GM21619 (cell line): ENCODE data around the gene HNRNPCL1.
"Not testable (repeated sequence)": the region's sequence is repeated elsewhere in the genome, so short reads cannot be mapped to it uniquely, and the experiment has no call there.

Source experiments
- ATAC-seq: cut with Tn5 transposase; IDR thresholded peaks from one replicate; pipeline ENCODE4 v1.9.1; 2021; ENCODE audit not compliant: unreplicated experiment

Gene HNRNPCL1

GRCh38 chr1:12848620-12849019, at the start of gene HNRNPCL1:
TSS of gene HNRNPCL1 (minus strand) at chr1:12848720. CDS start at chr1:12848289, 431 bp downstream.
- ATAC-seq: not testable (repeated sequence)

- not testable (repeated sequence) for ATAC-seq
These were observed 49.6 kb upstream of the HNRNPCL1 start, which contains the start of gene PRAMEF10 for GRCh38 chr1:12898170-12898569. TSS of gene PRAMEF10 (minus strand) at chr1:12898270. CDS start at chr1:12895847, 2,423 bp downstream.

- not testable (repeated sequence) for ATAC-seq
These were observed 37.6 kb upstream of the HNRNPCL1 start, which contains the start of gene PRAMEF4 for GRCh38 chr1:12886101-12886500. TSS of gene PRAMEF4 (minus strand) at chr1:12886201. CDS start at chr1:12883394, 2,807 bp downstream.

- ATAC-seq: not testable (repeated sequence)
These were observed 29.9 kb upstream of the HNRNPCL1 start for GRCh38 chr1:12878453-12878852.

GRCh38 chr1:12863131-12863880, 14.8 kb upstream of the HNRNPCL1 start:
- not testable (repeated sequence) for ATAC-seq

- ATAC-seq: not testable (repeated sequence)
These were observed 8.3 kb upstream of the HNRNPCL1 start, which contains the start of gene PRAMEF2 for GRCh38 chr1:12856786-12857185. TSS of gene PRAMEF2 (plus strand) at chr1:12857086. CDS start at chr1:12859010, 1,924 bp downstream.

- no peak for ATAC-seq
These were observed 3.3 kb upstream of the HNRNPCL1 start for GRCh38 chr1:12851779-12852178.

GRCh38 chr1:12833251-12833650, 15.3 kb downstream of the HNRNPCL1 start:
- ATAC-seq: not testable (repeated sequence)

GRCh38 chr1:12831310-12831709, 17.2 kb downstream of the HNRNPCL1 start, which contains the start of gene PRAMEF11:
TSS of gene PRAMEF11 (minus strand) at chr1:12831410. CDS start at chr1:12828789, 2,621 bp downstream.
- not testable (repeated sequence) for ATAC-seq

- ATAC-seq: not testable (repeated sequence)
These were observed 29.5 kb downstream of the HNRNPCL1 start for GRCh38 chr1:12819061-12819460.

- ATAC-seq: no peak
These were observed 37.1 kb downstream of the HNRNPCL1 start for GRCh38 chr1:12811409-12811784.

- ATAC-seq: no peak
These were observed 37.7 kb downstream of the HNRNPCL1 start for GRCh38 chr1:12810691-12811408.

GRCh38 chr1:12809933-12810332, 38.6 kb downstream of the HNRNPCL1 start:
- no peak for ATAC-seq

GRCh38 chr1:12799730-12800129, 48.8 kb downstream of the HNRNPCL1 start:
- no peak for ATAC-seq

GRCh38 chr1:12798911-12799310, 49.6 kb downstream of the HNRNPCL1 start:
- ATAC-seq: no peak
